SU-DHL-6 (cell line): ENCODE data around the gene GRID1.
A peak's percentile ranks its signal among the peaks of the same experiment; 100 is the strongest.

ENCODE experiments used
- H2AFZ ChIP-seq: fragments of 200-600 bp; sonication (generic); 2 replicates; pipeline ENCODE4 v1.6.1; 2014; ENCODE audit warnings: low read depth, mild to moderate bottlenecking, moderate library complexity, mixed read lengths, antibody characterized with exemption, low read length; ENCODE audit not compliant: severe bottlenecking
- H3F3A ChIP-seq: fragments of 200-600 bp; shearing (Covaris generic); 2 replicates; pipeline ENCODE4 v1.6.0; 2016; ENCODE audit warnings: antibody characterized with exemption, mild to moderate bottlenecking; ENCODE audit not compliant: insufficient read depth
- H3K27ac ChIP-seq: fragments of 200-600 bp; sonication (generic); 2 replicates; pipeline ENCODE4 v1.5.1; 2016; ENCODE audit warnings: low read depth, mild to moderate bottlenecking, low read length, moderate library complexity, mixed read lengths
- H3K27me3 ChIP-seq: fragments of 200-600 bp; sonication (generic), shearing (Covaris generic); 2 replicates; pipeline ENCODE4 v1.6.0; 2014; ENCODE audit warnings: mild to moderate bottlenecking, low read length
- H3K36me3 ChIP-seq: fragments of 200-600 bp; sonication (generic); 2 replicates; pipeline ENCODE4 v1.6.1; 2014; ENCODE audit warnings: mild to moderate bottlenecking, low read length, mixed read lengths
- H3K4me2 ChIP-seq: fragments of 300-600, 200-600 bp; shearing (Covaris generic), sonication (generic); 2 replicates; pipeline ENCODE4 v1.6.0; 2014; ENCODE audit warnings: low read length, low read depth, mild to moderate bottlenecking; ENCODE audit not compliant: poor library complexity, severe bottlenecking
- H3K4me3 ChIP-seq: fragments of 200-600 bp; sonication (generic); 2 replicates; pipeline ENCODE4 v1.5.1; 2014; ENCODE audit warnings: antibody characterized with exemption, low read length, mild to moderate bottlenecking, mixed read lengths; ENCODE audit not compliant: insufficient read depth, poor library complexity, severe bottlenecking
- H3K79me2 ChIP-seq: fragments of 200-600 bp; sonication (generic); 2 replicates; pipeline ENCODE4 v1.6.1; 2014; ENCODE audit warnings: mild to moderate bottlenecking, low read length, moderate library complexity; ENCODE audit not compliant: insufficient read depth
- H3K9ac ChIP-seq: fragments of 200-600 bp; sonication (generic); 2 replicates; pipeline ENCODE4 v1.7.0; 2014; ENCODE audit warnings: mild to moderate bottlenecking, low read length
- H3K9me2 ChIP-seq: fragments of 200-600 bp; sonication (generic); replicated peaks from 2 replicates; pipeline ENCODE4 v1.6.1; 2014; ENCODE audit warnings: low read length; ENCODE audit not compliant: insufficient read depth
- H3K9me3 ChIP-seq: fragments of 200-600 bp; sonication (generic); 2 replicates; pipeline ENCODE4 v1.6.1; 2014; ENCODE audit warnings: low read length, mixed read lengths; ENCODE audit not compliant: insufficient read depth
- H4K20me1 ChIP-seq: fragments of 200-600 bp; sonication (generic); 2 replicates; pipeline ENCODE4 v1.6.1; 2014; ENCODE audit warnings: low read depth, mild to moderate bottlenecking, antibody characterized with exemption, low read length, moderate library complexity, mixed read lengths
- CTCF ChIP-seq: fragments of 200-600 bp; sonication (generic); IDR thresholded peaks from one replicate; pipeline ENCODE4 v1.5.1; 2017; ENCODE audit warnings: antibody characterized with exemption, mild to moderate bottlenecking, low read length, moderate library complexity; ENCODE audit not compliant: insufficient read depth, poor library complexity, severe bottlenecking
- EZH2phosphoT487 ChIP-seq: fragments of 200-600 bp; sonication (generic), shearing (Covaris generic); conservative IDR thresholded peaks from 2 replicates; pipeline ENCODE4 v1.6.1; 2018; ENCODE audit warnings: mild to moderate bottlenecking, antibody characterized with exemption, low read length, moderate library complexity, mixed read lengths

GRID1 gene

GRCh38 chr10:86349474-86349873 lies 17.1 kb downstream of the GRID1 start:
- H3K36me3 ChIP-seq = no peaks in the 10 kb centered on the region
- H3K79me2 ChIP-seq = no peaks in the 10 kb centered on the region
- no peak overlapping the region for H3K27ac ChIP-seq
- H4K20me1 ChIP-seq = no peaks in the 10 kb centered on the region
- H3K9me2 ChIP-seq = no peaks in the 10 kb centered on the region
- no peak overlapping the region for H3K4me2 ChIP-seq
- no peak overlapping the region for H2AFZ ChIP-seq
- H3F3A ChIP-seq = no peaks in the 10 kb centered on the region
- H3K4me3 ChIP-seq = no peak overlapping the region
- no peak overlapping the region for H3K9ac ChIP-seq
- H3K9me3 ChIP-seq = no peaks in the 10 kb centered on the region
- H3K27me3 ChIP-seq = no peaks in the 10 kb centered on the region
- peak; percentile 84 for TF ChIP-seq CTCF
- no peak for TF ChIP-seq EZH2phosphoT487

- Histone ChIP-seq H3K9ac (no peak overlapping the region), H3K27me3 (no peaks in the 10 kb centered on the region), H3K4me3 (no peak overlapping the region), H3K9me3 (no peaks in the 10 kb centered on the region), H3K27ac (no peak overlapping the region), H3K4me2 (no peak overlapping the region), H3K79me2 (no peaks in the 10 kb centered on the region), H4K20me1 (no peaks in the 10 kb centered on the region), H3F3A (no peaks in the 10 kb centered on the region), H3K36me3 (no peaks in the 10 kb centered on the region), H2AFZ (no peak overlapping the region), H3K9me2 (no peaks in the 10 kb centered on the region)
- TF ChIP-seq CTCF = no peak
- no peak for TF ChIP-seq EZH2phosphoT487
Observed at GRCh38 chr10:86348321-86349210, 18.0 kb downstream of the GRID1 start.

- no peak overlapping the region for H3K27ac ChIP-seq
Observed at GRCh38 chr10:86347856-86348255, 18.7 kb downstream of the GRID1 start.

More at GRCh38 chr10:86347856-86348255, 18.7 kb downstream of the GRID1 start:
- no peak overlapping the region for H3K4me2 ChIP-seq
- no peak overlapping the region for H3K9ac ChIP-seq
- H3K9me2 ChIP-seq = no peaks in the 10 kb centered on the region
- H3F3A ChIP-seq = no peaks in the 10 kb centered on the region
- no peaks in the 10 kb centered on the region for H3K36me3 ChIP-seq
- no peak overlapping the region for H3K4me3 ChIP-seq
- no peak for TF ChIP-seq EZH2phosphoT487
- TF ChIP-seq CTCF = no peak
- H3K27me3 ChIP-seq = no peaks in the 10 kb centered on the region
- no peaks in the 10 kb centered on the region for H3K9me3 ChIP-seq
- H2AFZ ChIP-seq = no peak overlapping the region
- H4K20me1 ChIP-seq = no peaks in the 10 kb centered on the region
- H3K79me2 ChIP-seq = no peaks in the 10 kb centered on the region
